Gastrocnemius medialis (tissue), 4 donors: ENCODE measurements around the gene IPO5.

Experiments used
- CTCF ChIP-seq, 5 experiments: fragments of 450-650 bp in 3 of 5; fragments of 200-600 bp in 2 of 5; sonication (generic) in 2 of 5; IDR thresholded peaks in 4 of 5; conservative IDR thresholded peaks in 1 of 5; 1 replicate in 4 of 5; 2 replicates in 1 of 5; pipeline ENCODE4 v1.5.1; 2016 to 2019; ENCODE audit warnings: antibody characterized with exemption in 5 of 5, mild to moderate bottlenecking in 3 of 5, moderate library complexity in 3 of 5
- POLR2A ChIP-seq, 2 donors: fragments of 450-650 bp; IDR thresholded peaks; one replicate each; pipeline ENCODE4 v1.6.1; 2017; ENCODE audit warnings: antibody characterized with exemption in 2 of 2, mild to moderate bottlenecking in 2 of 2, moderate library complexity in 2 of 2

DNA sequence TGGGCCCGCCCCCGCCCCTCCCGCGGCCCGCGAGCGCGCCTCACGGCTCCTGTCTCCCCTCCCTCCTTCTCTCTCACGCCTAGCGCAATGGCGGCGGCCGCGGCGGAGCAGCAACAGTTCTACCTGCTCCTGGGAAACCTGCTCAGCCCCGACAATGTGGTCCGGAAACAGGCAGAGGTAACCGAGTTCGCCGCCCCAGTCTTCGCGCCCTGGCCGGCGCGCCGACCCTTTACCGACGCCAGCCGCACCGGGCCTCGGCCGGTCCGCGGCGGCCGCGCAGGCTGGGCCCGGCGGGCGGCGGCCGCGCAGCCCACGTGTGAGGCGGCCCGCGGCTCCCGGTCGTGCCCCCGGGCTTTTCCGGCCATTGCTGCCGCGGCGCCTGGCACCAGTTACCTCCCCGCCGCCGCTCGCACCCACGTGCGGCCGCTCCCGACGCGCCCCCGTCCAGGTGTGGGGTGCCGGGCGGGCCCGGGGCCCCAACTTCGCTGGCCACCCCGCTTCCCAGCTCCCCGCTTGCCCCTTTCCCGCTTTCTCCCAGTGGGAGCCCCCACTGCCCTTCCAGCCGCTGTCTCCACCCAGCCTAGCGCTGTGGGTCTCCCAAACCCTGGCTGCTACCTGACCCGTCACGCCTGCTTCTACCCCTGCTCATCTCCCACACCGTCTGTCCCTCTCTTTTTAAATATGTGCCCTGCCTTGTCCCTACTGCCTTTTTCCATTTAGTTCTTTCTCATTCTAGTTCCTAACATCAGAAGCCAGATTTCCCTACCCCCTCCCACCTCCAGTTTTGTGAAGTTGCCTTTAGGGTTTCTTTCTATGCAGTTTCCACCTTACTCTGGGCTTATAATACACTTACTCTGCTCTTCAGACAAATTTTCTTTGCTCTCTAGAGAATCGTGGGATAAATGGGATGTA is 23.4 kb downstream of the IPO5 start:
- TF ChIP-seq POLR2A (IDR thresholded peaks at IDR 0.05) (no peak), CTCF (IDR thresholded peaks at IDR 0.05 in 4 of 5, conservative IDR thresholded peaks at IDR 0.05 in 1 of 5) (no peak)
